K562 (cell line): ENCODE data around the gene CHST12. TPM values are rescaled to one million over a fixed set of nuclear protein-coding genes. Genes with fewer than 3 reads are reported as not detected.

ENCODE experiments used
- TCF3 ChIP-seq: sonication (generic); formaldehyde crosslinking; IDR thresholded peaks from 2 replicates; pipeline ENCODE4 v1.4.0; 2020; ENCODE audit warnings: mild to moderate bottlenecking, missing genetic modification reagents
- polyA plus RNA-seq, 8 experiments: library from polyadenylated mRNA; depleted of rRNA in 4 of 8; stranded (reverse) in 5 of 8; unstranded in 3 of 8; fragments of >200 nt; fragmentation: Nextera tagmentation in 2 of 8; fragmentation: Illumina TruSeq in 1 of 8; extraction: Ambion mirVana in 2 of 8; extraction: Trizol in 1 of 8; gene quantifications; 2 replicates each; pipeline versions ENCODE4 v1.2.1 to v1.2.3, GENCODE V29; 2011 to 2014; ENCODE audit warnings: inconsistent platforms in 1 of 8, missing spikeins in 1 of 8
- total RNA-seq, 7 experiments: library from RNA; depleted of rRNA in 6 of 7; stranded (reverse); fragments of >200 nt in 6 of 7; fragmentation: Illumina TruSeq in 2 of 7; extraction: Trizol in 2 of 7; gene quantifications; 2 replicates each; pipeline versions ENCODE4 v1.2.1 to v1.2.3, GENCODE V29; 2011 to 2021; ENCODE audit warnings: low replicate concordance in 1 of 7
- TF ChIP-seq, protein P1 (sequence below): fragments of 200-600 bp; sonication (generic); IDR thresholded peaks from one replicate; pipeline ENCODE4 v1.6.1; 2012; ENCODE audit warnings: mild to moderate bottlenecking, low read depth, low read length, inconsistent platforms
- TF ChIP-seq, protein P2 (sequence below), 2 experiments: fragments of 450-650 bp; IDR thresholded peaks; 2 replicates each; pipeline ENCODE4 v1.6.1; 2016
- TF ChIP-seq, protein P3 (sequence below): sonication (generic); formaldehyde crosslinking; IDR thresholded peaks from 2 replicates; pipeline ENCODE4 v1.8.0; 2022; ENCODE audit warnings: mild to moderate bottlenecking, low read depth, missing genetic modification reagents
- TF ChIP-seq, protein P4 (sequence below): sonication (generic); formaldehyde crosslinking; IDR thresholded peaks from 2 replicates; pipeline ENCODE4 v1.5.0; 2020; ENCODE audit warnings: missing genetic modification reagents

Gene CHST12
- total and polyA plus RNA-seq, 9 of the 15 experiments (the other 6 are each of a cell fraction or from before 2014, with no cell fraction given): 0.18 to 19.8 (median 3.6) TPM

DNA sequence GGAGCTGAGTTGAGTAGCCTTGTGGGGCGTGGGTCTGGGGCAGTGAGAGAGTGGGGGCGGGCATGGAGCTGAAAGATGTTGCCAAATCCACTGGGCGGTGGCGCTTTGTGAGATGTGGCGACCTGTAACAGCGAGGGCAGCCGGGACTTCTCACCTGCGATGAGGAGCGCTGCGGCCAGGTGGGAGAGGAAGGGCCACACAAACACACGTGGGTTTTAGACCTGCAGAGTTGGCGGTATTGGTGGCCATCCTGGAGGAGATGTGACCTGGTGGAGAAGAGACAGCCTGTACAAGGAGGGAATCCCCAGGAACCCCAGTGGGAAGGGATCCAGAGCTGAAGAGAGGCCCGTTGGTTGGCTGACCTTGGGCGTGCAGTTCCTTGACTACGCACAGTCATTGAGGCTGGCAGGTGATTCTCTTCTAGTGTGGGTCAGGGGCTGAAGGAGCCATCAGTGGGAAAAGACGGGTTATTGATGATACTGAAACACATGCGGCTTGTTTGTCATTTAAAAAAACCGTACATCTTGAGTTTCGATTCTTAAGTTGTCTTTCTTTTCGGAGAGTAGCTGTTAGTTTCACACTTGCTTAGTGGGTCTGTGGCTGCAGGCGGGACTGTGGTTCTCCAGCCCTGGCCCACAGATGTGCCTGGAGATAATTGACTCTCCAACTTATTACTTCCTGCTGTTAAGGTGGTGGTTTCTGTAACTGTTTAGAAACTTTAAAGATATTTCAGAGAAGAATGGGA is 2.4 kb downstream of the CHST12 start (continued):
- TF ChIP-seq, protein P1, sequence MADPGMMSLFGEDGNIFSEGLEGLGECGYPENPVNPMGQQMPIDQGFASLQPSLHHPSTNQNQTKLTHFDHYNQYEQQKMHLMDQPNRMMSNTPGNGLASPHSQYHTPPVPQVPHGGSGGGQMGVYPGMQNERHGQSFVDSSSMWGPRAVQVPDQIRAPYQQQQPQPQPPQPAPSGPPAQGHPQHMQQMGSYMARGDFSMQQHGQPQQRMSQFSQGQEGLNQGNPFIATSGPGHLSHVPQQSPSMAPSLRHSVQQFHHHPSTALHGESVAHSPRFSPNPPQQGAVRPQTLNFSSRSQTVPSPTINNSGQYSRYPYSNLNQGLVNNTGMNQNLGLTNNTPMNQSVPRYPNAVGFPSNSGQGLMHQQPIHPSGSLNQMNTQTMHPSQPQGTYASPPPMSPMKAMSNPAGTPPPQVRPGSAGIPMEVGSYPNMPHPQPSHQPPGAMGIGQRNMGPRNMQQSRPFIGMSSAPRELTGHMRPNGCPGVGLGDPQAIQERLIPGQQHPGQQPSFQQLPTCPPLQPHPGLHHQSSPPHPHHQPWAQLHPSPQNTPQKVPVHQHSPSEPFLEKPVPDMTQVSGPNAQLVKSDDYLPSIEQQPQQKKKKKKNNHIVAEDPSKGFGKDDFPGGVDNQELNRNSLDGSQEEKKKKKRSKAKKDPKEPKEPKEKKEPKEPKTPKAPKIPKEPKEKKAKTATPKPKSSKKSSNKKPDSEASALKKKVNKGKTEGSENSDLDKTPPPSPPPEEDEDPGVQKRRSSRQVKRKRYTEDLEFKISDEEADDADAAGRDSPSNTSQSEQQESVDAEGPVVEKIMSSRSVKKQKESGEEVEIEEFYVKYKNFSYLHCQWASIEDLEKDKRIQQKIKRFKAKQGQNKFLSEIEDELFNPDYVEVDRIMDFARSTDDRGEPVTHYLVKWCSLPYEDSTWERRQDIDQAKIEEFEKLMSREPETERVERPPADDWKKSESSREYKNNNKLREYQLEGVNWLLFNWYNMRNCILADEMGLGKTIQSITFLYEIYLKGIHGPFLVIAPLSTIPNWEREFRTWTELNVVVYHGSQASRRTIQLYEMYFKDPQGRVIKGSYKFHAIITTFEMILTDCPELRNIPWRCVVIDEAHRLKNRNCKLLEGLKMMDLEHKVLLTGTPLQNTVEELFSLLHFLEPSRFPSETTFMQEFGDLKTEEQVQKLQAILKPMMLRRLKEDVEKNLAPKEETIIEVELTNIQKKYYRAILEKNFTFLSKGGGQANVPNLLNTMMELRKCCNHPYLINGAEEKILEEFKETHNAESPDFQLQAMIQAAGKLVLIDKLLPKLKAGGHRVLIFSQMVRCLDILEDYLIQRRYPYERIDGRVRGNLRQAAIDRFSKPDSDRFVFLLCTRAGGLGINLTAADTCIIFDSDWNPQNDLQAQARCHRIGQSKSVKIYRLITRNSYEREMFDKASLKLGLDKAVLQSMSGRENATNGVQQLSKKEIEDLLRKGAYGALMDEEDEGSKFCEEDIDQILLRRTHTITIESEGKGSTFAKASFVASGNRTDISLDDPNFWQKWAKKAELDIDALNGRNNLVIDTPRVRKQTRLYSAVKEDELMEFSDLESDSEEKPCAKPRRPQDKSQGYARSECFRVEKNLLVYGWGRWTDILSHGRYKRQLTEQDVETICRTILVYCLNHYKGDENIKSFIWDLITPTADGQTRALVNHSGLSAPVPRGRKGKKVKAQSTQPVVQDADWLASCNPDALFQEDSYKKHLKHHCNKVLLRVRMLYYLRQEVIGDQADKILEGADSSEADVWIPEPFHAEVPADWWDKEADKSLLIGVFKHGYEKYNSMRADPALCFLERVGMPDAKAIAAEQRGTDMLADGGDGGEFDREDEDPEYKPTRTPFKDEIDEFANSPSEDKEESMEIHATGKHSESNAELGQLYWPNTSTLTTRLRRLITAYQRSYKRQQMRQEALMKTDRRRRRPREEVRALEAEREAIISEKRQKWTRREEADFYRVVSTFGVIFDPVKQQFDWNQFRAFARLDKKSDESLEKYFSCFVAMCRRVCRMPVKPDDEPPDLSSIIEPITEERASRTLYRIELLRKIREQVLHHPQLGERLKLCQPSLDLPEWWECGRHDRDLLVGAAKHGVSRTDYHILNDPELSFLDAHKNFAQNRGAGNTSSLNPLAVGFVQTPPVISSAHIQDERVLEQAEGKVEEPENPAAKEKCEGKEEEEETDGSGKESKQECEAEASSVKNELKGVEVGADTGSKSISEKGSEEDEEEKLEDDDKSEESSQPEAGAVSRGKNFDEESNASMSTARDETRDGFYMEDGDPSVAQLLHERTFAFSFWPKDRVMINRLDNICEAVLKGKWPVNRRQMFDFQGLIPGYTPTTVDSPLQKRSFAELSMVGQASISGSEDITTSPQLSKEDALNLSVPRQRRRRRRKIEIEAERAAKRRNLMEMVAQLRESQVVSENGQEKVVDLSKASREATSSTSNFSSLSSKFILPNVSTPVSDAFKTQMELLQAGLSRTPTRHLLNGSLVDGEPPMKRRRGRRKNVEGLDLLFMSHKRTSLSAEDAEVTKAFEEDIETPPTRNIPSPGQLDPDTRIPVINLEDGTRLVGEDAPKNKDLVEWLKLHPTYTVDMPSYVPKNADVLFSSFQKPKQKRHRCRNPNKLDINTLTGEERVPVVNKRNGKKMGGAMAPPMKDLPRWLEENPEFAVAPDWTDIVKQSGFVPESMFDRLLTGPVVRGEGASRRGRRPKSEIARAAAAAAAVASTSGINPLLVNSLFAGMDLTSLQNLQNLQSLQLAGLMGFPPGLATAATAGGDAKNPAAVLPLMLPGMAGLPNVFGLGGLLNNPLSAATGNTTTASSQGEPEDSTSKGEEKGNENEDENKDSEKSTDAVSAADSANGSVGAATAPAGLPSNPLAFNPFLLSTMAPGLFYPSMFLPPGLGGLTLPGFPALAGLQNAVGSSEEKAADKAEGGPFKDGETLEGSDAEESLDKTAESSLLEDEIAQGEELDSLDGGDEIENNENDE: no peak
- TF ChIP-seq, protein P2, sequence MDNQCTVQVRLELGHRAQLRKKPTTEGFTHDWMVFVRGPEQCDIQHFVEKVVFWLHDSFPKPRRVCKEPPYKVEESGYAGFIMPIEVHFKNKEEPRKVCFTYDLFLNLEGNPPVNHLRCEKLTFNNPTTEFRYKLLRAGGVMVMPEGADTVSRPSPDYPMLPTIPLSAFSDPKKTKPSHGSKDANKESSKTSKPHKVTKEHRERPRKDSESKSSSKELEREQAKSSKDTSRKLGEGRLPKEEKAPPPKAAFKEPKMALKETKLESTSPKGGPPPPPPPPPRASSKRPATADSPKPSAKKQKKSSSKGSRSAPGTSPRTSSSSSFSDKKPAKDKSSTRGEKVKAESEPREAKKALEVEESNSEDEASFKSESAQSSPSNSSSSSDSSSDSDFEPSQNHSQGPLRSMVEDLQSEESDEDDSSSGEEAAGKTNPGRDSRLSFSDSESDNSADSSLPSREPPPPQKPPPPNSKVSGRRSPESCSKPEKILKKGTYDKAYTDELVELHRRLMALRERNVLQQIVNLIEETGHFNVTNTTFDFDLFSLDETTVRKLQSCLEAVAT (IDR thresholded peaks at IDR 0.05): no peak
- TF ChIP-seq, protein P3, sequence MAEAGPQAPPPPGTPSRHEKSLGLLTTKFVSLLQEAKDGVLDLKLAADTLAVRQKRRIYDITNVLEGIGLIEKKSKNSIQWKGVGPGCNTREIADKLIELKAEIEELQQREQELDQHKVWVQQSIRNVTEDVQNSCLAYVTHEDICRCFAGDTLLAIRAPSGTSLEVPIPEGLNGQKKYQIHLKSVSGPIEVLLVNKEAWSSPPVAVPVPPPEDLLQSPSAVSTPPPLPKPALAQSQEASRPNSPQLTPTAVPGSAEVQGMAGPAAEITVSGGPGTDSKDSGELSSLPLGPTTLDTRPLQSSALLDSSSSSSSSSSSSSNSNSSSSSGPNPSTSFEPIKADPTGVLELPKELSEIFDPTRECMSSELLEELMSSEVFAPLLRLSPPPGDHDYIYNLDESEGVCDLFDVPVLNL (CRISPR knock-in tag): no peak
- peak; percentile 70 for TF ChIP-seq TCF3 (CRISPR knock-in tag)
- TF ChIP-seq, protein P4, sequence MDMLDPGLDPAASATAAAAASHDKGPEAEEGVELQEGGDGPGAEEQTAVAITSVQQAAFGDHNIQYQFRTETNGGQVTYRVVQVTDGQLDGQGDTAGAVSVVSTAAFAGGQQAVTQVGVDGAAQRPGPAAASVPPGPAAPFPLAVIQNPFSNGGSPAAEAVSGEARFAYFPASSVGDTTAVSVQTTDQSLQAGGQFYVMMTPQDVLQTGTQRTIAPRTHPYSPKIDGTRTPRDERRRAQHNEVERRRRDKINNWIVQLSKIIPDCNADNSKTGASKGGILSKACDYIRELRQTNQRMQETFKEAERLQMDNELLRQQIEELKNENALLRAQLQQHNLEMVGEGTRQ (CRISPR knock-in tag): no peak
